ENCODE data around the gene PLCL1.

DNA sequence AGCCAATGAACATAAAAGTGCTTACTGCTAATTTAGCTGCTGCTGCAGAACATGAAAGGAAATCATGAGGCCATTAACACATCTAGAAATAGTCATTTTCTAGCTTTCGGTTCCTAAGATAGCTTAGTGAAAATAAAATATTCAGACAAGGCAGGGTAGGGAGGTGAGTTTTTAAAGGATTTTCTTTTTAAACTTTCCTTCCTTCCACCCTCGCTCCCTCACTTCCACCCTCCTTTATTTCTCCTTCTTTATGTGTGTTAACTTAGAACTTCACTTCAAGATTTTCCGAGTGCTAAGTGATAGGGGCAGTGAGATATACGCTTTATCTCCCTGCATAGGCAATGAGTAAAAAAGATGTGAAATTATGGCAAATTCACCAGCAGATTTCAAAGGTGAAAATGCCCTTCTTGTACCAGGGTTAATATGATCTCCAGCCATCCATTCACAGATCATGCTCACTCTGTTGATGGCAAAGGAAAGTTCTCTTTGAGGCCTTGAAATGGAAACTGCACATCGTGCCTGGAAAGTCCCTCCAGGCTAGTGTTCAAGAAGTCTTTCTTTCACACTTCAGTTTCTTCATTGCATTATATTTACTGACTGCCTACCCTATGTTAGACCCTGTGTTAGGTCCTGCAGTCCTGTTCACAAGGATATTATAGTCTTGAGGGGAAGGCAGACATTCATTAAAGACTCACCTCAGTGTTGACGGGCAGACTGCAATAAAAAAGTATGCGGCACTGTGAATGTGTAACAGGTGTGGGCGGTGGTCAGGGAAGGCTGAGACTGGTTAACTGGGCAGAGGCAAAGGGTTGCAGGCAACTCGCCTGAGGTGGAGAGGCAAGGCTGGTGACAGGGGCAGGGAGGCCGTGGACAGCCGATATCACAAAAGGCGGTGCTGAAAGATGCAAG lies 200.8 kb downstream of the PLCL1 start:
- TF ChIP-seq EZH2 (IDR thresholded peaks at IDR 0.05): no peak
- TF ChIP-seq, protein P1, sequence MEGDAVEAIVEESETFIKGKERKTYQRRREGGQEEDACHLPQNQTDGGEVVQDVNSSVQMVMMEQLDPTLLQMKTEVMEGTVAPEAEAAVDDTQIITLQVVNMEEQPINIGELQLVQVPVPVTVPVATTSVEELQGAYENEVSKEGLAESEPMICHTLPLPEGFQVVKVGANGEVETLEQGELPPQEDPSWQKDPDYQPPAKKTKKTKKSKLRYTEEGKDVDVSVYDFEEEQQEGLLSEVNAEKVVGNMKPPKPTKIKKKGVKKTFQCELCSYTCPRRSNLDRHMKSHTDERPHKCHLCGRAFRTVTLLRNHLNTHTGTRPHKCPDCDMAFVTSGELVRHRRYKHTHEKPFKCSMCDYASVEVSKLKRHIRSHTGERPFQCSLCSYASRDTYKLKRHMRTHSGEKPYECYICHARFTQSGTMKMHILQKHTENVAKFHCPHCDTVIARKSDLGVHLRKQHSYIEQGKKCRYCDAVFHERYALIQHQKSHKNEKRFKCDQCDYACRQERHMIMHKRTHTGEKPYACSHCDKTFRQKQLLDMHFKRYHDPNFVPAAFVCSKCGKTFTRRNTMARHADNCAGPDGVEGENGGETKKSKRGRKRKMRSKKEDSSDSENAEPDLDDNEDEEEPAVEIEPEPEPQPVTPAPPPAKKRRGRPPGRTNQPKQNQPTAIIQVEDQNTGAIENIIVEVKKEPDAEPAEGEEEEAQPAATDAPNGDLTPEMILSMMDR (IDR thresholded peaks at IDR 0.05 in 2 of 3, conservative IDR thresholded peaks at IDR 0.05 in 1 of 3; ENCODE audit: borderline replicate concordance in 1 of 3, insufficient read depth in 1 of 3, low read depth in 2 of 3, low read length in 2 of 3): no peak
- TF ChIP-seq, protein P2, sequence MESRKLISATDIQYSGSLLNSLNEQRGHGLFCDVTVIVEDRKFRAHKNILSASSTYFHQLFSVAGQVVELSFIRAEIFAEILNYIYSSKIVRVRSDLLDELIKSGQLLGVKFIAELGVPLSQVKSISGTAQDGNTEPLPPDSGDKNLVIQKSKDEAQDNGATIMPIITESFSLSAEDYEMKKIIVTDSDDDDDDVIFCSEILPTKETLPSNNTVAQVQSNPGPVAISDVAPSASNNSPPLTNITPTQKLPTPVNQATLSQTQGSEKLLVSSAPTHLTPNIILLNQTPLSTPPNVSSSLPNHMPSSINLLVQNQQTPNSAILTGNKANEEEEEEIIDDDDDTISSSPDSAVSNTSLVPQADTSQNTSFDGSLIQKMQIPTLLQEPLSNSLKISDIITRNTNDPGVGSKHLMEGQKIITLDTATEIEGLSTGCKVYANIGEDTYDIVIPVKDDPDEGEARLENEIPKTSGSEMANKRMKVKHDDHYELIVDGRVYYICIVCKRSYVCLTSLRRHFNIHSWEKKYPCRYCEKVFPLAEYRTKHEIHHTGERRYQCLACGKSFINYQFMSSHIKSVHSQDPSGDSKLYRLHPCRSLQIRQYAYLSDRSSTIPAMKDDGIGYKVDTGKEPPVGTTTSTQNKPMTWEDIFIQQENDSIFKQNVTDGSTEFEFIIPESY (IDR thresholded peaks at IDR 0.05; ENCODE audit: extremely low read depth, insufficient replicate concordance, low read length): no peak
- TF ChIP-seq RAD21 (IDR thresholded peaks at IDR 0.05; ENCODE audit: low read depth): no peak
- TF ChIP-seq, protein P3, sequence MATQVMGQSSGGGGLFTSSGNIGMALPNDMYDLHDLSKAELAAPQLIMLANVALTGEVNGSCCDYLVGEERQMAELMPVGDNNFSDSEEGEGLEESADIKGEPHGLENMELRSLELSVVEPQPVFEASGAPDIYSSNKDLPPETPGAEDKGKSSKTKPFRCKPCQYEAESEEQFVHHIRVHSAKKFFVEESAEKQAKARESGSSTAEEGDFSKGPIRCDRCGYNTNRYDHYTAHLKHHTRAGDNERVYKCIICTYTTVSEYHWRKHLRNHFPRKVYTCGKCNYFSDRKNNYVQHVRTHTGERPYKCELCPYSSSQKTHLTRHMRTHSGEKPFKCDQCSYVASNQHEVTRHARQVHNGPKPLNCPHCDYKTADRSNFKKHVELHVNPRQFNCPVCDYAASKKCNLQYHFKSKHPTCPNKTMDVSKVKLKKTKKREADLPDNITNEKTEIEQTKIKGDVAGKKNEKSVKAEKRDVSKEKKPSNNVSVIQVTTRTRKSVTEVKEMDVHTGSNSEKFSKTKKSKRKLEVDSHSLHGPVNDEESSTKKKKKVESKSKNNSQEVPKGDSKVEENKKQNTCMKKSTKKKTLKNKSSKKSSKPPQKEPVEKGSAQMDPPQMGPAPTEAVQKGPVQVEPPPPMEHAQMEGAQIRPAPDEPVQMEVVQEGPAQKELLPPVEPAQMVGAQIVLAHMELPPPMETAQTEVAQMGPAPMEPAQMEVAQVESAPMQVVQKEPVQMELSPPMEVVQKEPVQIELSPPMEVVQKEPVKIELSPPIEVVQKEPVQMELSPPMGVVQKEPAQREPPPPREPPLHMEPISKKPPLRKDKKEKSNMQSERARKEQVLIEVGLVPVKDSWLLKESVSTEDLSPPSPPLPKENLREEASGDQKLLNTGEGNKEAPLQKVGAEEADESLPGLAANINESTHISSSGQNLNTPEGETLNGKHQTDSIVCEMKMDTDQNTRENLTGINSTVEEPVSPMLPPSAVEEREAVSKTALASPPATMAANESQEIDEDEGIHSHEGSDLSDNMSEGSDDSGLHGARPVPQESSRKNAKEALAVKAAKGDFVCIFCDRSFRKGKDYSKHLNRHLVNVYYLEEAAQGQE (IDR thresholded peaks at IDR 0.05; ENCODE audit: low read depth): no peak
- no peak for TF ChIP-seq SP1 (IDR thresholded peaks at IDR 0.05; ENCODE audit: low read depth)
- no peak for TF ChIP-seq POLR2A (IDR thresholded peaks at IDR 0.05; ENCODE audit: borderline replicate concordance, extremely low read depth, insufficient read depth, insufficient read length)
- no peak for TF ChIP-seq ELF1 (IDR thresholded peaks at IDR 0.05; ENCODE audit: borderline replicate concordance, low read depth)
- no peak for TF ChIP-seq ZNF274 (IDR thresholded peaks at IDR 0.05; ENCODE audit: low read depth, low read length)
- no peak for TF ChIP-seq POLR2AphosphoS5 (IDR thresholded peaks at IDR 0.05; ENCODE audit: low read depth, low read length)
- TF ChIP-seq CEBPB (IDR thresholded peaks at IDR 0.05; ENCODE audit: low read depth): no peak

Data from HCT116 (cell line).